Erythroblast (primary cell): Measurements from ENCODE around the gene EPHB1.

Experiments used
- GATA1 ChIP-seq: IDR thresholded peaks from 2 replicates; pipeline ENCODE4 v1.6.1; 2011; ENCODE audit warnings: low read depth, mild to moderate bottlenecking, control low read depth, low read length, moderate library complexity
- POLR2A ChIP-seq: IDR thresholded peaks from 2 replicates; pipeline ENCODE4 v1.6.1; 2011; ENCODE audit warnings: mild to moderate bottlenecking, low read length

- TF ChIP-seq POLR2A (no peak), GATA1 (no peak)
Measured at GRCh38 chr3:135263331-135263730, 468.3 kb downstream of the EPHB1 start.
